HG03469 (cell line): ENCODE measurements around the gene PLXNC1.

Source experiments
- ATAC-seq: cut with Tn5 transposase; IDR thresholded peaks from one replicate; pipeline ENCODE4 v1.9.1; 2021; ENCODE audit warnings: mild to moderate bottlenecking, moderate library complexity, moderate number of reproducible peaks; ENCODE audit not compliant: unreplicated experiment

PLXNC1 gene

DNA sequence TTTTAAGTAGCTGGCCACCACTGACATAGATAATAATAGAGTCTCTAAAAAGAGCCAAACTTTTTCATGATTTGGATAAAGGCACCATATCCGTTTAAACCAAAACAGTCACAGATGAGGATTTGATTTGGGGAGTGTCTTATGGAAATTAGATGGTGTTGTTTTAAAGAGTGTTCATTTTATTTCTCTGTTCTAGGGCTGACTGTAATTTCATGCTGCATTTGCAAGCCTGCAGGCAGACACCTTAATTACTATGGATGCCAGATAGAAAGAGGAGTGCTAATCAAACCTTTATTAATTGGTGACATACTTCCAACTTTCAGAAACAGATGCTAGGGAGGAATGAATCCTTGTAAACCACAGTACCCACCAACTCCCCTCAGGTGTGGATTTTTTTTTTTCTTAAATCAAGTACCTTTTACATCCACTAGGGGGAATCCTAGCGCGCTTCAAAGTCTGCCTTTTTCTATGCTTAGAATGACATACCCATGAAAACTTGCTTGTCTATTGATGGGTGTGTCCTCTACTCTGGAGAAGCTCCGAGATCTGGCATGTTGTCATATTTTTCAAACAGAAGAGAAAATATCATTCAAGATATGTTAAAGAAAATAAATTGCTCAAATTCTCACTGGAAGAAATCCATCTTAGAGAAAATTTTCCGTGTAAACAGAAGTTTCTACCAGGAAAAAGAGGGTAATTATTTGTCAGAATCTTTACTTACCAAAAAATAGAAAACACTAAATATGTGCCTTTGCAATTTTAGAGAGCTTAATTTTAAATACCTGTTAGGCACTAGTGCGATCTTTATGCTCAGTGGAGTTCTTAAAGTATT, 14.2 kb upstream of the PLXNC1 start:
- ATAC-seq: peak; percentile 52

DNA sequence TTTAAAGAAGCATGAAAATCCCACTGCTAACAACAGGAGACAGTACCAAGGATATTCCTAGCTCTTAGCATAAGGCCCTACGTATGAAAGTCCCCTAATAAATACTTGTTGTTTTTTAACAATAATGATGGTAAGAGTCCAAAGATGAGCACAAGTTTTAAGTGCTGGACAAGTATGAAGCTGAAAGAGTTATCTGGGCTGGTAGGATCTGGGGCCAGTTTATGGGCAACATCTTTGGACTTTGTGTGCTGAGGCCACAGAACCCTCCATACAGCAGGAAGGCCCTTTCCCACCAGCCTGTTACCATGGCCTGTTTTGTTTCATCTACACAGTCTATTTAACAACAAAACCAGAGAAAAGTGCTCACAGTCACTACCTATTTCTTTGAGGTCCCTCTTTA, 12.5 kb upstream of the PLXNC1 start:
- ATAC-seq: no peak

DNA sequence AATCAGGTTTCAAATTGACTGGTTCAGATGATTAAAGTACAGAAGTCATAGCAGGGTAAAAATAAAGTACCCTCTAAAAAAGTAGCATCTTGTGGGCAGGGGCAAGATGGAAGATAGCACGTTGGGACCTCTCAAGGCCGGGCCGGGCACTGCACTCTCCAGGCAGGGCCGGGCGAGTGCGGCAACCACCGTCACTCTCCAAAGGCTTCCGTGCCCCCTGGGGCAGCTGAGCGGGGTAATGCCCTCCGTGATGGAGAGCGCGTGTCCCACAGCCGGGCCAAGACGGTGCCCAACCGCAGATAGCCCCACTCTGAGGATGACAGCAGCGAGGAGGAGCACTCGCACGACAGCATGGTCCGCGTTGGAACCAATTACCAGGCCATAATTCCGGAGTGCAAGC, 8.6 kb upstream of the PLXNC1 start:
- no peak for ATAC-seq

DNA sequence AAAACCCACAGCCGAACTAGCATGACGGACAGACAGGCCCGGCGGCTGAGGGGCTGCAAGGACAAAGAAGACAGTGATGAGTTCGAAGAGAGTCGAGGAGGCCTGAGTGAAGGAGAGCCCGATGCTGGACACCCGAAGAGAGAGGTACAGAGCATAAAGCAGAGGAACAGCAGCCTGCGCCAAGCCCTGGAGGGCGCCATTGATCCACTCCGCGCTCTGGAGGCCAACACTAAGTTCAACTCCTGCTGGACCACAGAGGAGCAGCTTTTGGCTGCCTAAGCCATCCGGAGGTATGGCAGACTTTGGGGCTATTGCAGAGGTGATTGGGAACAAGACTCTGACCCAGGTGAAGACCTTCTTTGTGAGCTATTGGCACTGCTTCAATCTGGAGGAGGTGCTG, 7.8 kb upstream of the PLXNC1 start:
- ATAC-seq: no peak

DNA sequence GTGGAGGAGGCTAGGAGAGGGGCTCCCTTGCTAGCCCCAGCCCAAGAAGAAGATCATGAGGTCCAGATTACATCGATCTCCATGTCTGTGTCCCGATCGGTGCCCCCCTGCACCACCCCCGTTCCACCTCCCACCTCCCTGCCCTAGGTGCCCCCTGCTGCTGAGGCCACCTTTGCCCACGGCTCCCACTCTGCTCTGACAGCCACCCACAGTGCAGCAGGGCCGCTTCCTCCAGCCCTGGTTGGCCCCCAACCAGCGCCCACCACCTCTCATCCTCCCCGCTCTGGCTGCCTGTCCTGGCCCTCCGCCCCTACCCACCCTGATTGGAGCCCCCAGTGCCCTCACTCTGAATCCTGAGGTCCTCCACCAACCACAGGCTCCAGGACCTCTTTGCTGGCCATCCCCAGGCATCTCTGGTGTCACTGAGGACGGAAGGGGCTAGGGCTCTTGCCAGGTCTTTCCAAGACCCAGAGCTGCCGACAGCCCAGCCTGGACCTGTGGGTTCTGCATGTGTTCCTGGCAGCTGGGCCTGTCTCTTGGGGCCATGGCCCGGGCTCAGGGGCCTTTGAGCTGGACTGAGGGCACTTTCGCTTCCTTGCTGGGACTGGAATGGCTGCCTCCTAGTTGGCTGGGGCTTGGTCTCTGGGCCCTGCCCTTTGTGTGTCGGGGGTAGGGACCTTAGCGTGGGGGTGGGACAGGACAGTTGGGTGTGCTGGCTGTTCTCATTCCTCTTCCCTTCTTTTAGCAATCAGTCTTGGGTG, 7.2 kb upstream of the PLXNC1 start:
- no peak for ATAC-seq

DNA sequence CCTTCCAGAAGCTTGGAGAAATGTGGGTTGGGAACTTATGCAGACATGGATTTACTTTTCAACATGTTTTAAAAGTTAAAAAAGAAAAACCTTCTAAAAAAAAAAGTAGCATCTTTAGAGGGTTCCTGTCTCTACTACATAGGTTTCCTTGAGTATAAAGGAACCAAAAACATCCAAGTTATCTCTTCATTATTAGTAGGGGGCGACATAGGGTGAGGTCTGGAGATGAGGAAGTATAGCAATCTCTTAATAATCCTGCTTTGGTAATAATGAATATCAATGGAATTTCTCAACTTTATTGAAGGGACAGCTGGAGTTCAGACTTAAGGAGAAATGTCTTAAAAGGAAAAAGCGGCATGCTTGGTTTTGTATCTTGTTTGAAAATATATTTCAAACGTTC, 6.5 kb upstream of the PLXNC1 start:
- no peak for ATAC-seq

DNA sequence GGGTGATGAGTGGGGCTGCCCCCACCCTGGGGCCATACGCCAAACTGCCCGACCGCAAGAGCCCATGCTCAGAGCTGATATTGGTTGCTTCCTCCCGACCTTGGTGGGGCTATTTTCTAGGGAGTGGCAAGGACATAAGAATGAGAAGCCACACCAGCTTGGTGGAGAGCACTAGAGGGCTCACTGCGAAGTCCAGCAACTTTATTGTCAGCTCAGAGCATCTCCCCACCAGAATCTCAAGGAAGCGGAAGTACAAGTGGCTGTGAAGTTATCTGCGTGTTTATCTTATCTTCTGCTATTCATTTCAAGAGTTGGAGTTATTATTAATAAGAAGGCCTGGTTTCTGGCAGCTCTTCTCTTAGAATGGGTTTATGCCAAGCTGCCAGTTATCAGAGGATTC, 4.9 kb upstream of the PLXNC1 start:
- no peak for ATAC-seq

DNA sequence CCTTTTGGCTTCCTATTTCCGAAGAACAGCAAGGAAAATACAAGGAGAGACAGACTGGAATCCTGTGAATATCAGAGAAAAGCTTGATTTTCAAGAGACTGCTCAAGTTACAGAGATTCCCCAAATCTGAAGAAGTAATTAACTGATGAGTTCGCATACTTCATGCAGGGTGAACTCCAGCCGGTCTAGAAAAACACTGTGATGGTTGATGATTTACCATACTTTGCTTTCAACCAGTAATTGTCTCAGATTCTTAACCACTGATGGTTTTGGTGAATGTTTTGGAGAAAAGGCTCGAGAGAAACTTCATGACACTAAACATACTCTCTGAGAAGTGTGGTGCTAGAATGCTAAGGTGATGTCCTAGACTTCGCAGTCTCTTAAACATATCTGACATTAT, 4.4 kb upstream of the PLXNC1 start:
- ATAC-seq: no peak

DNA sequence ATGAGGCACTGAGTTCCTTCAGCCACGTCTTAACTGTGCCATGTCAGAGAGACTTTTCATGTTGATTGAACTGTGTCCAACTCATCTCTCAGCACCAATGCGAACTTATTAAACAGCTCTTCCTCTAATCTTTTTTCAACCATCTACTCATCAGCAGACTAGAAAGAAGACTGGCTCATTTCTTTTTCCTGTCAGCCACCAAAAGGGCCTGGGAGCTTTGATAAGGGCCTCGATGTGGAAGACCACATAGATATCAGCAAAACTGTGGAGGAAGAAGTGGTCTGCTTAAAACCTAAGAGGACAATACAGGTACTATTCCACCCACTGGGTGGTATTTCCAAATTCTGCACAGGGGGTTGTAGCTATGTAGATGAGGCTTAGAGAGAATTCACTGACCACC, 3.6 kb upstream of the PLXNC1 start:
- ATAC-seq: no peak

DNA sequence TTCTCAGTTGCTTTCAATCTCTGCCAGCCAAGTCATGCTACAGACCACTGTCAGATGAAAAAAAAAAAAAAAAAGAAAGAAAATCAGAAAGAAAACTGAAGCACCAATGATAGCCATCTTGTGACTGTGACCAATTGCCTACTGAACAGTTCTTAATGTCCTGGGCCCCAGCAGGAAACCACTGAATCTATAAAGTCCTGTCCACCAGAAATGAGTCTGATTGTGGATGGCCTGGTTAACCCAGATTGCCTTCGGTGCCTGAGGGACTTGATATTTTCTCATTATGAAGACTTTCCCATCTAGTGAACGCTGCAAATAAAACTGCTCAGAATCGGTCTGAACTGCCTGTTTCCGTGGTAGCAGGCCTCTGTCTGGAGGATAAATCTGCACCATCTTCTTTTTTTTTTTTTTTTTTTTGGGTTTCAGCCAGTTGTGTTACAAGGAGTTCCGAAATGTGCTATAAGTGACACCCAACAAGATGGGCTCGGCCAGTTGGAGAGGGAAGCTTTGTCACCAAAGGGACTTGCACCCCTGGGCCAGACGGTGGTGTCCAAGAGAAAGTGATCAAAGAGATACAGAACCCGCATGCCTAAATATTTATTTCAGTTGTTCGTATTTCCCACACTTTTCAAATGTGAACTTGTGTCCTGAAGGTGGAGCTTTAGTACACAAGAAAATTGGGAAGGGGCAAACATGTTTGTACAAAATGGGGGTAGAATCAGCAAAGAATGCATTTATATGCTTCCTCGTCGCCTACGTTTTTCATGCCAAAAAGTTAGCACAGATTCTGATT, 3.0 kb upstream of the PLXNC1 start:
- ATAC-seq: no peak

DNA sequence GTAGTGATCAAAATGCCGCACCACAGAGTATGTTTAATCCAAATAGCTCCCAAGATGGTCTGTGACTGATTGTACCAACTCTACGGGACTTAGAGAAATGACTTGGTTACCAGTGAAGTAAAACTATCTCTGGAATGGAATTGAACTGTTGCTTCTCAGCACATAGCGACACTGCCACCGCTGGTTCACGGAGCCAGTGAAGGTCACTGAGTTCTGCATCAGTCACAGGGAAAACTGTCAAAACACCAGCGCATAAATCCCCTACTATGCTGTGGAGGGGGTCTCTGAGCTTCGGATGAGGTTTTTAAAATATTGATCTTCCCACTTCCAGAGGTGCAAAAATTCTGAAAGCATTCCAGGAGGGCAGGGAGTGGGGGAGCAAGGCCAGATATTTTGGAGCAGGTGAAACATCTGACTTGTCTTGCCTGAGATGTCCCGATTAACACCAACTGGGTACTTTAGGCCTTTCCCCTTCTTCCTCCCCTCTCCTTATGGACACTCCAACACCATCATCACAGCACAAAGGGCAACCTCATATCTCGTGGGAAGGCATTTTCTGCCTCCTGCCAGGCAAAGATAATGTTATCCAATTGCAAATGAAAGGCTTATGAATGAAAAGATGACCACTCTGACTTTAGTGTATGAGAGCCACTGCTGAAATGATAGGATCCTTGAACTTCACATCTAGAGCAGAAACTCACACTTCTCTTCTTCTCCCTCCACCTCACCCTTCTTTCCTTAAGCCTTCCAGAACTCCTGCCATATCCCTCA, 2.0 kb upstream of the PLXNC1 start:
- no peak for ATAC-seq

DNA sequence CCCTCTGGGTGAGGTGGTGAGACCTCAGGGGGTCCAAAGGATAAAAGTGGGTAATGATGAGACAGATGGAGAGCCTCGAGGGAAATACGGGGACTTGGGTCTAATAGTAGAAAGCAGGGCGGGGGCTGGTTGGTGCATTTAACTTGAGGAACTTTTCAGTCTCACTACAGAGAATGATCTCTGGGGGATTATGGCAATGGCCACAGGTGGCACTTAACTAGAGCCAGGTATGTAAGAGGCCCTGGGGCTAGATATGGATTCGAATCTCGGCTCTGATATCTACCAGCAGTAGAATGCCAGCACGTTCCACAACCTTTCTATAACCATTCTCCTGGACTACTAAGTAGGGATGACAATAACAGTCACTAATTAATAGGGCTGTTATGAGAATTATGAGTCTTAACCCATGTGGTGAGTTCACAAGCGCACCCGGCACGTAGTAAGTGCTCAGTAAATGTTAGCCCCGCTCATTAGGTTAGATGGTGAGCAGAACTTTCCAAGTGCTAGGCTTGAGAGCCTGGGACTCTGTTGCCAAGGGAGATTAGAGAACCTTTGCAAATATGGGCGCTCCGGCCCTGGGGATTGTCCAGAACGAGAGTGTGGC, 888 bp upstream of the PLXNC1 start:
- ATAC-seq: no peak

DNA sequence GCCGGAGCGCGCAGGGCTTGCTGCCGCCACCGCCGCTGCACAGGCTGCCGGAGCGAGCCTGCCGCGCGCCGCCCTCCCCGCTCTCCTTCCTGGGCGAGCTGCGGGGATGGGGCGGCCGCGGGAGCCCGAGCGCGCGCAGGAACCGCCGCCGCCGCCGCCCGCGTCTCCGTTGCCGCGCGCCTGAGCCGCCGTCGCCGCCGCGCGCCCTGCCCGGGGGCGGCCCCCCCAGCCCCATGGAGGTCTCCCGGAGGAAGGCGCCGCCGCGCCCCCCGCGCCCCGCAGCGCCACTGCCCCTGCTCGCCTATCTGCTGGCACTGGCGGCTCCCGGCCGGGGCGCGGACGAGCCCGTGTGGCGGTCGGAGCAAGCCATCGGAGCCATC, 352 bp downstream of the PLXNC1 start:
- ATAC-seq: no peak

DNA sequence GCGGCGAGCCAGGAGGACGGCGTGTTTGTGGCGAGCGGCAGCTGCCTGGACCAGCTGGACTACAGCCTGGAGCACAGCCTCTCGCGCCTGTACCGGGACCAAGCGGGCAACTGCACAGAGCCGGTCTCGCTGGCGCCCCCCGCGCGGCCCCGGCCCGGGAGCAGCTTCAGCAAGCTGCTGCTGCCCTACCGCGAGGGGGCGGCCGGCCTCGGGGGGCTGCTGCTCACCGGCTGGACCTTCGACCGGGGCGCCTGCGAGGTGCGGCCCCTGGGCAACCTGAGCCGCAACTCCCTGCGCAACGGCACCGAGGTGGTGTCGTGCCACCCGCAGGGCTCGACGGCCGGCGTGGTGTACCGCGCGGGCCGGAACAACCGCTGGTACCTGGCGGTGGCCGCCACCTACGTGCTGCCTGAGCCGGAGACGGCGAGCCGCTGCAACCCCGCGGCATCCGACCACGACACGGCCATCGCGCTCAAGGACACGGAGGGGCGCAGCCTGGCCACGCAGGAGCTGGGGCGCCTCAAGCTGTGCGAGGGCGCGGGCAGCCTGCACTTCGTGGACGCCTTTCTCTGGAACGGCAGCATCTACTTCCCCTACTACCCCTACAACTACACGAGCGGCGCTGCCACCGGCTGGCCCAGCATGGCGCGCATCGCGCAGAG, 873 bp downstream of the PLXNC1 start:
- no peak for ATAC-seq

DNA sequence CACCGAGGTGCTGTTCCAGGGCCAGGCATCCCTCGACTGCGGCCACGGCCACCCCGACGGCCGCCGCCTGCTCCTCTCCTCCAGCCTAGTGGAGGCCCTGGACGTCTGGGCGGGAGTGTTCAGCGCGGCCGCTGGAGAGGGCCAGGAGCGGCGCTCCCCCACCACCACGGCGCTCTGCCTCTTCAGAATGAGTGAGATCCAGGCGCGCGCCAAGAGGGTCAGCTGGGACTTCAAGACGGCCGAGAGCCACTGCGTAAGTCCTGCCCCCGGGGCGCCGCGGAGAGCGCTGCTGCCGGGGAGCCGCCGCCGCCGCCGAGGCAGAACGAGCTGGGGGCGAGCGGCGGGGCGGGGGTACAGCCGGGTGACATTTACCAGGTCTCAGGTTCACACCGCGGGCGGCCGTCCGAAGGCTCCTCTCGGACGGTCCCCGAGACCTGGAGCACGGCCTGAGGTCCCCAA, 1.4 kb downstream of the PLXNC1 start:
- ATAC-seq: no peak

DNA sequence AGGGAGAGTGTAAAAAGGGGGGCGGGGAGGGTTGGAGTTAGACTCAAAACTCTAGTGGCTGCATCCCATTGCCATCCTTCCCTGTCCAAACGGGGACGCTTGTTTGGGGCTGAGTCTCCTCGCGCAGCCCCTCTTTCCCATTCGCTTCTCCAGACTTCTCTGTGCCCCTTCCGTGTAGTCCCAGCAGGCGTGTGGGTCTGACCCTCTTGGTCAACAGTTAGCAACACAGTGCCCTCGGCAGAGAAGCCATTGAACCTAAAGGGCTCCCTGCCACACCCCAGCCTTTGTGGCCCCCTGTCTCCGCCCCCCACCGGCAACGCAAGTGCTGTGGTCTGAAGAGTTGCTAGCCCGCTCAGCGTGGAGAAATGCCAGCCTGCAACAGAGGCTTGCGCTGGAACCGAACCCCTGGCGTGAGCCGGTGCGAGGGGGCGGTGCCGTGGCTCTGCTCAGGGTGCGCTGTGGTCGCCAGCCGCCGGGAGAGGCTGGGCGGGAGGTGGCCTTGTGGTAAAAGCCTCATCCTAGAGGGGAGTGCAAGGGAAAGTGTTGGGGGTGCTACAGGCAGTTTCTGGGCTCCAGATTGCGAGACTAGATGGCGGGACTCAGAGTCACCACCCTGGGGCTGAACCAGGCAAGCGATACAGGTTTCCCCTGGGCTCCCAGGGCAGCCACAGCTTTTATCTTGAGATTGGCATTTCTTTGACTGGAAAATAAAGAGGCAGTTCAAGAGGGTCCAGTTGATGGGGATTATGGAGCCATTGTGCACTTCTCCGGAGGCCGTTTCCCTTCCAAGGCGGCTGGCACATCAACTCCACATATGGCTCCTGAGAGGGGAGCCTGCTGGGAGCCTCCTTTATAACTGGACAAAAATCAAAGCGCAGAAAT, 2.1 kb downstream of the PLXNC1 start:
- ATAC-seq: no peak

DNA sequence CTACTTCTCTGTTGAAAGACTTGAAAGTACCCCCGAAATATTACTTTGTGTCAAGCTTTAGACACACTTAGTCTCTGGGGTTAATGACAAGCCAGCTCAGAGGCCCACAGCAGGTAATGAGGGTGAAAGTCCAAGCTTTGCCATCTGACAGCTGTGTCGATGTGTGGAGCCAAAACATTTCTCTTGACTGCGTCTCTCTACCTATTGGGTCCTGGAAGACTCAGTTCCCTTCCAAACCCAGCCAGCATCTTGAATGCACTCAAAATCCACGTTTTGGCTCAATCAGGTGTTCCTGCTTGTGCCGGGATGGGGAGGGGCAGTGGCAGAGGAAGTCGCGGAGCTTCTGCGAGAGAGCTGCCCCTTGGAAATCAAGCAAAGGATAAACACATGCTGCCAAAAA, 3.2 kb downstream of the PLXNC1 start:
- no peak for ATAC-seq

DNA sequence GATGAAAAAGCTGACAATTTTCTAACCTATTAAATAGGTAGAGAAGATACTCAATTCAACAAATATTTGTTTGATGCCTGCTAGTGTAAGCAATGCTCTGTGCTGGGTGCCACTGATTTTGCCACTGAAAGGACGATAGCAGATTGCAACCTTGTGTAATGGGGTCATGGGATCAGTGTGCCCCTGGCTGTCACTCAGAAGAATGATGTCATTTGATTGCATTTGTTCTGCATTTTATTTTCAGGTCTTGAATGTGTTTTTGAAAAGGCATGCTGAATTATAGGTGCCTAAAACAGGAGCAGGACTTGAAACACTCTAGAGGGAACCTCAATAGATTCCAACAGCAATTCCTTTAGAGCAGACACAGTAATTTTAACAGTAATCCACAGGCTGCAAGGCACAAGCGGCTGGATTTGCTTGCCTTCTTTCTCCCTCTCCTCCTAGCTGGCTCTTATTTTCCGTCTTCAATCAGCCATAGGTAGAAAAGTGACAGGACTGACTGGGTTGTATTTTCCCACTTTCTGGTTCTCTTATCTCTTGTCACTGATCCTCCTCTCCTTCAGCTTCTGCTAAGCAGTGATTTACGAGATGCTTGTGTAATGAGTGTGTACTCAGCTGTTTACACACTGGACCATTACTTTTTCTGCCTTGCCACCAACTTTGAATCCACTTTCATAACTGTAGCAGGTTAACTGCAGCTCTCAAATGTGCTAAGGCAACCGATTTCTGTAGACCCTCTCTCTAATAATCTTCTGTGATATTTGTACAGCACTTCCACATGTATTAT, 4.1 kb downstream of the PLXNC1 start:
- ATAC-seq: no peak
